Mucosa of stomach (tissue), 1 donor: ENCODE results near the gene RRAD.
A peak's percentile ranks its signal among the peaks of the same experiment; 100 is the strongest.
"Not testable (repeated sequence)": the region's sequence is repeated elsewhere in the genome, so short reads cannot be mapped to it uniquely, and the experiment has no call there.

ENCODE experiments used
- H3K27me3 ChIP-seq: one replicate; pipeline ENCODE4 v1.7.0; 2013; ENCODE audit warnings: mild to moderate bottlenecking, low read length; ENCODE audit not compliant: control insufficient read depth, insufficient read depth
- H3K36me3 ChIP-seq: one replicate; pipeline ENCODE4 v1.7.0; 2013; ENCODE audit warnings: low read length; ENCODE audit not compliant: control insufficient read depth, insufficient read depth
- H3K4me1 ChIP-seq: one replicate; pipeline ENCODE4 v1.7.0; 2013; ENCODE audit warnings: mild to moderate bottlenecking, low read length; ENCODE audit not compliant: control insufficient read depth, insufficient read depth
- H3K4me3 ChIP-seq: one replicate; pipeline ENCODE4 v1.7.0; 2013; ENCODE audit warnings: low read length
- H3K9ac ChIP-seq: one replicate; pipeline ENCODE4 v1.7.0; 2013; ENCODE audit warnings: mild to moderate bottlenecking, low read length, moderate library complexity
- H3K9me3 ChIP-seq: one replicate; pipeline ENCODE4 v1.7.0; 2013; ENCODE audit warnings: mild to moderate bottlenecking, low read length, moderate library complexity; ENCODE audit not compliant: control insufficient read depth
- donor health status: Pancreatic carcinoma.

Gene RRAD

GRCh38 chr16:66925322-66925840 is at the start of gene RRAD:
Gene RRAD, minus strand, starts transcription at chr16:66925535. Its CDS starts 356 bp downstream, at chr16:66925179.
- no peaks in the 10 kb centered on the region for H3K9me3 ChIP-seq
- H3K4me1 ChIP-seq: peaks cover 23% of the 10 kb centered on the region
- no peak within 1 kb of the TSS for H3K4me3 ChIP-seq
- H3K36me3 ChIP-seq: no peaks in the 10 kb centered on the region
- peaks cover 47% of the 10 kb centered on the region for H3K27me3 ChIP-seq
- H3K9ac ChIP-seq: no peak within 1 kb of the TSS

- not testable (repeated sequence) for H3K9ac ChIP-seq, H3K36me3 ChIP-seq, H3K27me3 ChIP-seq, H3K4me3 ChIP-seq, H3K9me3 ChIP-seq
- H3K4me1 ChIP-seq: peaks cover 13% of the 10 kb centered on the region
Measured at GRCh38 chr16:66974932-66975246, 49.6 kb upstream of the RRAD start.

- H3K4me1 ChIP-seq, H3K27me3 ChIP-seq, H3K9me3 ChIP-seq, H3K36me3 ChIP-seq, H3K9ac ChIP-seq, H3K4me3 ChIP-seq: not testable (repeated sequence)
Measured at GRCh38 chr16:66974156-66974931, 49.0 kb upstream of the RRAD start.

GRCh38 chr16:66973716-66974115 is 48.4 kb upstream of the RRAD start:
- Histone ChIP-seq H3K4me1 (peaks cover 6% of the 10 kb centered on the region), H3K4me3 (no peak overlapping the region), H3K9ac (no peak overlapping the region), H3K27me3 (no peaks in the 10 kb centered on the region), H3K9me3 (no peaks in the 10 kb centered on the region), H3K36me3 (no peaks in the 10 kb centered on the region)

GRCh38 chr16:66972983-66973382 is 47.6 kb upstream of the RRAD start:
- no peaks in the 10 kb centered on the region for H3K9me3 ChIP-seq
- H3K4me1 ChIP-seq: peaks cover 6% of the 10 kb centered on the region
- no peaks in the 10 kb centered on the region for H3K27me3 ChIP-seq
- H3K9ac ChIP-seq: no peak overlapping the region
- H3K36me3 ChIP-seq: no peaks in the 10 kb centered on the region
- H3K4me3 ChIP-seq: no peak overlapping the region

GRCh38 chr16:66970775-66971720 is 45.7 kb upstream of the RRAD start:
- Histone ChIP-seq H3K4me3 (no peak overlapping the region), H3K27me3 (no peaks in the 10 kb centered on the region), H3K9me3 (no peaks in the 10 kb centered on the region), H3K4me1 (no peaks in the 10 kb centered on the region), H3K36me3 (no peaks in the 10 kb centered on the region), H3K9ac (no peak overlapping the region)

GRCh38 chr16:66968847-66969246 is 43.5 kb upstream of the RRAD start:
- Histone ChIP-seq H3K27me3 (no peaks in the 10 kb centered on the region), H3K4me3 (no peak overlapping the region), H3K9ac (no peak overlapping the region), H3K36me3 (no peaks in the 10 kb centered on the region), H3K4me1 (peaks cover 3% of the 10 kb centered on the region), H3K9me3 (no peaks in the 10 kb centered on the region)

- H3K36me3 ChIP-seq: no peaks in the 10 kb centered on the region
- H3K4me1 ChIP-seq: peaks cover 26% of the 10 kb centered on the region
- no peak overlapping the region for H3K9ac ChIP-seq
- H3K4me3 ChIP-seq: no peak overlapping the region
- no peaks in the 10 kb centered on the region for H3K9me3 ChIP-seq
- no peaks in the 10 kb centered on the region for H3K27me3 ChIP-seq
Measured at GRCh38 chr16:66964049-66964448, 38.7 kb upstream of the RRAD start.

- H3K27me3 ChIP-seq: no peaks in the 10 kb centered on the region
- peaks cover 26% of the 10 kb centered on the region for H3K4me1 ChIP-seq
- H3K9me3 ChIP-seq: no peaks in the 10 kb centered on the region
- H3K9ac ChIP-seq: peak overlapping the region; percentile 33
- H3K4me3 ChIP-seq: no peak overlapping the region
- no peaks in the 10 kb centered on the region for H3K36me3 ChIP-seq
Measured at GRCh38 chr16:66961914-66962313, 36.6 kb upstream of the RRAD start.

- Histone ChIP-seq H3K36me3 (no peaks in the 10 kb centered on the region), H3K9me3 (no peaks in the 10 kb centered on the region), H3K4me3 (peak within 1 kb of the TSS; percentile 6), H3K4me1 (peaks cover 26% of the 10 kb centered on the region), H3K9ac (peak within 1 kb of the TSS; percentile 33), H3K27me3 (no peaks in the 10 kb centered on the region)
Measured at GRCh38 chr16:66961065-66961744, 35.9 kb upstream of the RRAD start, which contains the start of gene CES3. Gene CES3, plus strand, starts transcription at chr16:66961266. Its CDS starts 42 bp downstream, at chr16:66961308.

- Histone ChIP-seq H3K4me3 (no peak overlapping the region), H3K36me3 (no peaks in the 10 kb centered on the region), H3K27me3 (no peaks in the 10 kb centered on the region), H3K9me3 (no peaks in the 10 kb centered on the region), H3K4me1 (peaks cover 26% of the 10 kb centered on the region), H3K9ac (no peak overlapping the region)
Measured at GRCh38 chr16:66960270-66960669, 34.9 kb upstream of the RRAD start.
